OCI-LY7 (cell line): ENCODE measurements around the gene GGACT. TPM values are rescaled to one million over a fixed set of nuclear protein-coding genes. Genes with fewer than 3 reads are reported as not detected.

ENCODE experiments used
- BruUV-seq: library from RNA; stranded (reverse); fragments of 400-500 nt; replicated peaks from 2 replicates; lab custom pipeline; 2021; lab: Mats Ljungman, UMichigan
- CTCF ChIA-PET: fragments of 300-600 bp; sonication (Branson Sonifier 250); formaldehyde crosslinking; loops from one replicate; lab custom pipeline; 2022; ENCODE audit warnings: antibody characterized with exemption; ENCODE audit not compliant: unreplicated experiment; lab: Charles Lee
- POLR2A ChIA-PET: fragments of 300-600 bp; sonication (Branson Sonifier 250); formaldehyde crosslinking; loops from one replicate; lab custom pipeline; 2022; ENCODE audit warnings: antibody characterized with exemption; lab: Charles Lee
- DNase-seq: peaks from one replicate; pipeline ENCODE4 v3.0.0-alpha.2; 2015; ENCODE audit warnings: low spot score
- H2AFZ ChIP-seq: fragments of 200-600 bp; sonication (generic), shearing (Covaris generic); 2 replicates; pipeline ENCODE4 v1.6.1; 2014; ENCODE audit warnings: mild to moderate bottlenecking, antibody characterized with exemption, low read length, moderate library complexity
- H3K27ac ChIP-seq: fragments of 200-600 bp; sonication (generic); 2 replicates; pipeline ENCODE4 v1.5.1; 2014; ENCODE audit warnings: mixed run types, low read depth, mild to moderate bottlenecking, moderate library complexity, low read length, inconsistent platforms; ENCODE audit not compliant: poor library complexity, severe bottlenecking
- H3K36me3 ChIP-seq: fragments of 200-600 bp; sonication (generic); 2 replicates; pipeline ENCODE4 v1.6.1; 2014; ENCODE audit warnings: mild to moderate bottlenecking, antibody characterized with exemption, low read length, moderate library complexity, mixed read lengths; ENCODE audit not compliant: insufficient read depth
- H3K4me1 ChIP-seq: fragments of 200-600 bp; sonication (generic); 2 replicates; pipeline ENCODE4 v1.5.1; 2014; ENCODE audit warnings: mild to moderate bottlenecking, low read length; ENCODE audit not compliant: insufficient read depth, poor library complexity, severe bottlenecking
- H3K4me2 ChIP-seq: fragments of 200-600 bp; sonication (generic); 2 replicates; pipeline ENCODE4 v1.6.1; 2014; ENCODE audit warnings: mild to moderate bottlenecking, low read length
- H3K4me3 ChIP-seq: fragments of 200-600 bp; sonication (generic); 2 replicates; pipeline ENCODE4 v1.5.1; 2014; ENCODE audit warnings: mild to moderate bottlenecking, low read depth, low read length; ENCODE audit not compliant: poor library complexity, severe bottlenecking
- H3K79me2 ChIP-seq: fragments of 200-600 bp; sonication (generic); 2 replicates; pipeline ENCODE4 v1.6.1; 2016; ENCODE audit warnings: low read depth, mild to moderate bottlenecking, low read length, moderate library complexity, mixed read lengths; ENCODE audit not compliant: insufficient read depth
- H3K9me2 ChIP-seq: fragments of 200-600 bp; sonication (generic); 2 replicates; pipeline ENCODE4 v1.6.1; 2016; ENCODE audit warnings: mild to moderate bottlenecking, low read length, mixed read lengths; ENCODE audit not compliant: insufficient read depth
- H3K9me3 ChIP-seq: fragments of 200-600 bp; sonication (generic); 2 replicates; pipeline ENCODE4 v1.6.1; 2014; ENCODE audit warnings: mild to moderate bottlenecking, mixed run types, low read length, mixed read lengths
- H4K20me1 ChIP-seq: fragments of 200-600 bp; sonication (generic); 2 replicates; pipeline ENCODE4 v1.6.1; 2014; ENCODE audit warnings: mild to moderate bottlenecking, antibody characterized with exemption, low read length, moderate library complexity, mixed read lengths; ENCODE audit not compliant: insufficient read depth
- EZH2phosphoT487 ChIP-seq: fragments of 200-600 bp; sonication (generic); IDR thresholded peaks from 2 replicates; pipeline ENCODE4 v1.6.1; 2018; ENCODE audit warnings: low read depth, borderline replicate concordance, mild to moderate bottlenecking, mixed run types, antibody characterized with exemption, low read length, moderate library complexity, mixed read lengths
- intact Hi-C: fragments of 100-400 bp; cut with micrococcal nuclease; formaldehyde crosslinking; loops from one replicate; pipeline ENCODE4 v1.10.0; 2022; ENCODE audit not compliant: unreplicated experiment
- total RNA-seq, 2 experiments: library from RNA; depleted of rRNA in 1 of 2; stranded (reverse); fragments of >200 nt in 1 of 2; shearing (Covaris generic) in 1 of 2; gene quantifications; 2 replicates each; pipeline ENCODE4 v1.2.3, GENCODE V29; 2014 to 2022
- TF ChIP-seq, protein P1 (sequence below): fragments of 200-600 bp; sonication (generic); conservative IDR thresholded peaks from 2 replicates; pipeline ENCODE4 v1.5.1; 2014; ENCODE audit warnings: mild to moderate bottlenecking, antibody characterized with exemption, low read length, moderate library complexity, mixed read lengths

GGACT gene
- total RNA-seq, 2 experiments from 2014 or later: 0.53 to 0.69 TPM

DNA sequence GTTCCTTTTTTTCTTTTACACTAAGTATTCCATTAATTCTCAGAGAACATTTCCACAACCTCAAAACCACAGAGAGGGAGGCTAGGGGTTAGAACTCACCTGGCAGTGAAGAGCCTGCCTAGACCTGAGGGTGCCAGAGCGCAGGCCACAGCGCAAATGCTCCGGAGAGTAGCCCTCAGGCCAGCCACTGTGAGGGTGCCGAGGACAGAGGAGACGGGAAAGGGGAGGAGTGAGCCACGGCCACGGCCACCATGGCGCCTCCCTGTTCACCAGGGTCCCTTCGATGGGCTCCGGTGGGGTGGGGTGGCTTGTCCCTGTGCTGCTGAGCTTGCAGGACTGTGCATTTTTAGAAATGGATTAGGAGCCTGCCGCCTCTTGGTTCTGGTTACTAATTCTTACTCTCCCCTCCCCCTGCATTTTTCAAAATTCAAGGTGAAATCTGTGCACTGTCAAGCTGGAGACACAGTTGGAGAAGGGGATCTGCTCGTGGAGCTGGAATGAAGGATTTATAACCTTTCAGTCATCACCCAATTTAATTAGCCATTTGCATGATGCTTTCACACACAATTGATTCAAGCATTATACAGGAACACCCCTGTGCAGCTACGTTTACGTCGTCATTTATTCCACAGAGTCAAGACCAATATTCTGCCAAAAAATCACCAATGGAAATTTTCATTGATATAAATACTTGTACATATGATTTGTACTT, 58.8 kb downstream of the GGACT start:
- CTCF ChIA-PET: no interaction called here
- H2AFZ ChIP-seq: no peak overlapping the region

DNA sequence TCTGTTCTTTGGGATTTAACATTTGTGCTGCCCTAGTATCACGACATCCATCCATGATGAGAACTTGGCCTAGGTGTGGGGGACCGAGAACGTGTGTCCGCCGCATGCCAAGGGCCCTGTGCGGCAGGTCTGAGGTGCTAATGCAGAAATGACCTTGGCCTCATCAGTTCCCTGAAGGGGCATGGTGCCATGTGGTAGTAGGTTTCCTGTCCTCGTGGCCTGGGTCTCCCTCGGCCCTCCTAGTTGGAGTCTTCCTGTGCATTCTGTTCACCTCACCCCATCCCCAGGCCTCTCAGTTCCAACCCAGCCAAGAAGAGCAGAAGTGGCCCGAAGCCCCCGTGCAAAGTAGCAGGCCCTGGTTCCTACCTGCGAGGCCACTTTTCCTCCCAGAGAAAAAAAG, 59.8 kb downstream of the GGACT start:
- no peaks in the 10 kb centered on the region for H3K79me2 ChIP-seq
- H3K4me3 ChIP-seq: no peak overlapping the region
- H3K27ac ChIP-seq: no peak overlapping the region
- H3K4me2 ChIP-seq: no peak overlapping the region
- H3K36me3 ChIP-seq: no peaks in the 10 kb centered on the region
- no peaks in the 10 kb centered on the region for H3K9me2 ChIP-seq
- POLR2A ChIA-PET: no interaction called here
- H4K20me1 ChIP-seq: no peaks in the 10 kb centered on the region
- no TSS peak for BruUV-seq
- no peak for TF ChIP-seq EZH2phosphoT487
- TF ChIP-seq, protein P1, sequence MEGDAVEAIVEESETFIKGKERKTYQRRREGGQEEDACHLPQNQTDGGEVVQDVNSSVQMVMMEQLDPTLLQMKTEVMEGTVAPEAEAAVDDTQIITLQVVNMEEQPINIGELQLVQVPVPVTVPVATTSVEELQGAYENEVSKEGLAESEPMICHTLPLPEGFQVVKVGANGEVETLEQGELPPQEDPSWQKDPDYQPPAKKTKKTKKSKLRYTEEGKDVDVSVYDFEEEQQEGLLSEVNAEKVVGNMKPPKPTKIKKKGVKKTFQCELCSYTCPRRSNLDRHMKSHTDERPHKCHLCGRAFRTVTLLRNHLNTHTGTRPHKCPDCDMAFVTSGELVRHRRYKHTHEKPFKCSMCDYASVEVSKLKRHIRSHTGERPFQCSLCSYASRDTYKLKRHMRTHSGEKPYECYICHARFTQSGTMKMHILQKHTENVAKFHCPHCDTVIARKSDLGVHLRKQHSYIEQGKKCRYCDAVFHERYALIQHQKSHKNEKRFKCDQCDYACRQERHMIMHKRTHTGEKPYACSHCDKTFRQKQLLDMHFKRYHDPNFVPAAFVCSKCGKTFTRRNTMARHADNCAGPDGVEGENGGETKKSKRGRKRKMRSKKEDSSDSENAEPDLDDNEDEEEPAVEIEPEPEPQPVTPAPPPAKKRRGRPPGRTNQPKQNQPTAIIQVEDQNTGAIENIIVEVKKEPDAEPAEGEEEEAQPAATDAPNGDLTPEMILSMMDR: no peak
- intact Hi-C loops: no loop called here
- H3K4me1 ChIP-seq: no peaks in the 10 kb centered on the region
- no peak overlapping the region for H2AFZ ChIP-seq
- CTCF ChIA-PET: no interaction called here
- H3K9me3 ChIP-seq: no peaks in the 10 kb centered on the region
- DNase-seq: no peak

More for the DNA sequence above, 58.8 kb downstream of the GGACT start:
- H3K4me3 ChIP-seq: no peak overlapping the region
- no TSS peak for BruUV-seq
- POLR2A ChIA-PET: no interaction called here
- no peak for TF ChIP-seq EZH2phosphoT487
- TF ChIP-seq, protein P1: no peak
- H3K4me2 ChIP-seq: no peak overlapping the region
- H3K9me3 ChIP-seq: no peaks in the 10 kb centered on the region
- H3K4me1 ChIP-seq: no peaks in the 10 kb centered on the region
- no peak overlapping the region for H3K27ac ChIP-seq
- H3K79me2 ChIP-seq: no peaks in the 10 kb centered on the region
- intact Hi-C loops: no loop called here
- no peaks in the 10 kb centered on the region for H4K20me1 ChIP-seq
- no peaks in the 10 kb centered on the region for H3K9me2 ChIP-seq
- no peaks in the 10 kb centered on the region for H3K36me3 ChIP-seq
- DNase-seq: no peak

DNA sequence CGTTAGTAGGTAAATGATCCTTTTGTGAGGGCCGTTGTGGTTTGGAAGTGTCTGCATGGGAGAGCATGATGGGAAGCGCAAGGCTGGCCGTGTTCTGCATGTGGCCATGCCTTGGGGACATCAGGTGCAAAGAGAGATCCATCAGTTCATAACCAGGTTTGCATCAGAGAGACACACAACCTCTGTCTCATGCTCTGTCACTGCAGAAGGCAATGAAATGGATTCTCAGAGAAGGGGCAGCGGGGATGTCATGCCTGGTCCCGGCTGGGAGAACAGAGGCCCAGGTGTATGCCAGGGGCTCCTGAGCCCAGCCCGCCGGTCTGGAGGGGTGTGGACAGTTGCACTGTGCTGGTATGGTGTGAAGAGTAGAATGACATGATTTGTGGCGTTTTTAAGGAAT, 60.2 kb downstream of the GGACT start:
- intact Hi-C loops: no loop called here
- H3K4me2 ChIP-seq: no peak overlapping the region
- no peaks in the 10 kb centered on the region for H3K79me2 ChIP-seq
- no peak overlapping the region for H3K27ac ChIP-seq
- no peak overlapping the region for H2AFZ ChIP-seq
- no peaks in the 10 kb centered on the region for H4K20me1 ChIP-seq
- CTCF ChIA-PET: no interaction called here
- BruUV-seq: no TSS peak
- no peaks in the 10 kb centered on the region for H3K9me2 ChIP-seq
- no peak for DNase-seq
- no peaks in the 10 kb centered on the region for H3K4me1 ChIP-seq
- TF ChIP-seq EZH2phosphoT487: no peak
- TF ChIP-seq, protein P1: no peak
- H3K4me3 ChIP-seq: no peak overlapping the region
- H3K36me3 ChIP-seq: no peaks in the 10 kb centered on the region
- no peaks in the 10 kb centered on the region for H3K9me3 ChIP-seq
- POLR2A ChIA-PET: no interaction called here
